Measurements from ENCODE around the gene NCSTN.

The NCSTN gene

DNA sequence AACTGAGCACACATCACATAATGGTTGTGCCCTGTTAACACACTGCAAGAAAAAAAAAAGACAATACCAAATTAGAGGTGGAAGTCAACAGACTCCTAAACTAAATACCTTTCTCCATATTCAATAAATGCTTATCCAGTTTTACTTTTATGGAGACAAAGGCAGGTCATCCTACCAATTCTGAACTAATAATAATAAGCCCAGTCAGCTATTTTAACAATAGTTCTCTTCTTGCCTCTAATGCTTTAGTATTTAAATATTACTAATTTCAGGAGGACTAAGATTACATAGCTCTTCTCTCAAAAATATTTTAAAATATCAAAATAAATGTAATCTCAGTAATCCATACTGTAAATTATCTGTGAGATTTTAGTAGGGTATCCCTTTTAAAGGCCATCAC, 10.7 kb upstream of the NCSTN start:
- DNase-seq (no peak), ATAC-seq (replicated peaks) (no peak)
- peaks cover 7 to 12% of the 10 kb centered on the region in 2 donors for H3K4me1 Mint-ChIP-seq (ENCODE audit: low read depth in 2 of 2)
- H3K9me3 Mint-ChIP-seq: no peaks in the 10 kb centered on the region
- H3K36me3 Mint-ChIP-seq (ENCODE audit: insufficient read depth): peaks cover 88% of the 10 kb centered on the region
- no peaks in the 10 kb centered on the region for H3K27me3 Mint-ChIP-seq
- H3K27ac Mint-ChIP-seq: no peak overlapping the region
- H3K4me3 Mint-ChIP-seq: no peak overlapping the region

DNA sequence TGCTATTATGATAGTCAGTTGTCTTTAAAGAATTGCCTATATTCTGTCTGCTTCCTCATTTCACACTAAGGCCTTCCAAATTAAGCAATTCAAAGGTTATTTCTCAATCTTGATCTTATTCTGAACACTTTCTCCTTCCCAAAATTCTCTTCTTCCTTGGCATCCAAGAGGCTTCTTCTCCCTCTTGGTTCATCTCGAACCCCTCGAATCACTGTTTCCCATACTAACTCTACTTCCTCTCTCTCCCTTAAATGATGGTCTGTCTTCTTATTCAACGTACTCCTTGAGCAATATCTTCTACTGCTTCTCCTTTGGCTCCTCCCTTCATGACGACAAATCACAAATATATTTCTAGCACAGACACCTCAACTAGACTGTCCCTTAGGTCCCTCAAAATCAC, 4.6 kb upstream of the NCSTN start:
- peaks cover 74% of the 10 kb centered on the region for H3K36me3 Mint-ChIP-seq (ENCODE audit: insufficient read depth)
- DNase-seq (no peak), ATAC-seq (replicated peaks) (no peak)
- no peaks in the 10 kb centered on the region for H3K9me3 Mint-ChIP-seq
- no peaks in the 10 kb centered on the region for H3K27me3 Mint-ChIP-seq
- H3K4me3 Mint-ChIP-seq: no peak overlapping the region
- peaks cover 18 to 35% of the 10 kb centered on the region in 2 donors for H3K4me1 Mint-ChIP-seq (ENCODE audit: low read depth in 2 of 2)
- H3K27ac Mint-ChIP-seq: no peak overlapping the region

DNA sequence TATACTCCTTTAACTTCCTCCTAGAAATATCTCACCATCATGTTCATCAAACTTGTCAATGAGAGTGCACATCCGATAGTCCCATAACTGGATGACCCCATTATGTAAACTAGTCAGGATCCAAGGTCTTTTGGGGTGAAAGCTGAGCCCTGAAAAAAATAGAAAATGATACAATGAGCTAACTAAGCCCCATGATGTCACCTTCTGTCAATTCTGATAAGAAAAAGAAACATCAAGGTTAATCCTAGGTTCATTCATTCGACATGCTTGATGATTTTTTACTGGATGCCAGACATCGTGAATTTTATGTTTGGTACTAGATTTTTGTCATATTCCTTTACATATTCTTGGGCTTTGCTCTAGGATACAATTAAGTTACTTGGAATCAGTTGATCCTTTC, 3.0 kb upstream of the NCSTN start:
- Mint-ChIP-seq H3K4me1 (ENCODE audit: low read depth in 2 of 2) (peaks cover 21 to 40% of the 10 kb centered on the region in 2 donors), H3K27me3 (no peaks in the 10 kb centered on the region), H3K9me3 (no peaks in the 10 kb centered on the region), H3K36me3 (ENCODE audit: insufficient read depth) (peaks cover 68% of the 10 kb centered on the region), H3K4me3 (no peak overlapping the region), H3K27ac (peak overlapping the region in 1 of 2 donors; percentile 21)
- ATAC-seq (replicated peaks): no peak
- no peak for DNase-seq

DNA sequence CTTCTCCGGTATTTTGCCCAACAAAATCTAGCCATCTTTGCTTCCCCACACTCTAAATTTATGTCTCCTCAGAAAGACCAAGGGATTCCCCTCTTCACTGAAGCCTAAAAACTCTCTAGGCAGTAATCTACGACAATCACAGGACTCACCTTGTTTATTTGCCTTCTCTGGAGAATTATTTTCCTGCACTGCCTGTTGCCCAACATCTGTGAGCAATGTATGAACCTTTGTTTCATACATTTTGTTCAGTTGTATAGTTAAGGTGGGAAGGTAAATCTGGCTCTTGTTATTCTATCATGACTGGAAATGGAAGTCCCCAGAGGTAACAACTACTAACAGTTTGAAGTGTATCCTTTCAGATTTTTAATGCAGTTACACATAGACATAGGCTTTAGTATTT, 2.3 kb upstream of the NCSTN start:
- Mint-ChIP-seq H3K36me3 (ENCODE audit: insufficient read depth) (peaks cover 60% of the 10 kb centered on the region), H3K4me1 (ENCODE audit: low read depth in 2 of 2) (peaks cover 21 to 40% of the 10 kb centered on the region in 2 donors), H3K4me3 (peak overlapping the region in 1 of 2 donors; percentile 99), H3K9me3 (no peaks in the 10 kb centered on the region), H3K27me3 (no peaks in the 10 kb centered on the region), H3K27ac (peak overlapping the region; percentile 21 to 99)
- no peak for ATAC-seq (replicated peaks)
- DNase-seq: no peak

DNA sequence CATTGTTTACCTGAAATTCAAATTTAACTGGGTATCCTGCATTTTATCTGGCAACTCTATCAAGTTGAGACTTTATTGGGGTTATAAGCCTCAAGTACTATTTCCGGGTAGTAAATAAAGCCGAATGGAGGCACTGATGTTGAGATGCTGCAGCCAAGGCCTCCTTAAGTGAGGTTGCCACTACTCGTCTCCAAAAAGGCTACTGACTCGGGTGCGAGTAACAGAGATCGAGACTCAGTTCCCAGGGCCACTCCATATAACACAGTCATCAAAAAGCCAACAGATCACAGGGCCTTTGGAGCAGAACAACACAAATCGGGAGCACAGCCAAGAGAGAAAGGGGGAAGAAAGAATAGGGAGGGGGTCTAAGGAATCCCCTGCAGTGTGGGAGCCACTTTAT, 657 bp upstream of the NCSTN start:
- peaks cover 26 to 45% of the 10 kb centered on the region in 2 donors for H3K4me1 Mint-ChIP-seq (ENCODE audit: low read depth in 2 of 2)
- peak overlapping the region; percentile 94 to 99 for H3K4me3 Mint-ChIP-seq
- H3K27ac Mint-ChIP-seq: peak overlapping the region; percentile 98 to 99
- H3K9me3 Mint-ChIP-seq: no peaks in the 10 kb centered on the region
- ATAC-seq (replicated peaks): peak; percentile 8
- no peaks in the 10 kb centered on the region for H3K27me3 Mint-ChIP-seq
- H3K36me3 Mint-ChIP-seq (ENCODE audit: insufficient read depth): peaks cover 55% of the 10 kb centered on the region
- DNase-seq: peak in 1 of 3 experiments; percentile 17

DNA sequence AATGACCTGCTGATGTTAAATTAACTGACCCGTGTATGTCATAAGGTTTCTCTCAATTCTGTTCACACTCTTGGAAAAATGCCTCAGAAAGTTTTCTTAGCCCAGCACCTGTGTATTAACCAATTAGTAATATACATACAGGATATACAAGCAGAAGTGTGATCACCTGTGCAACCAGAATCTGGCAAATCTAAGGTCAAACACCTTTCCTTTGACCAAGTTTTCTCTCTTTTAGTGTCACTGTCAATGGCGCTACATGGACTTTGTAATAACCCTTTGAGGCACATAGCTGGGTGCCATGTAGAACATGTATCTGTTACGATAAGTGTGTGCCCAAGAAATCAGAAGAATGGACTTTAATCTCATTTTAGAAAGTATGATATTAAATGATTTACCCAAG, 1.1 kb downstream of the NCSTN start:
- DNase-seq: no peak
- peak overlapping the region; percentile 94 to 99 for H3K4me3 Mint-ChIP-seq
- H3K9me3 Mint-ChIP-seq: no peaks in the 10 kb centered on the region
- no peaks in the 10 kb centered on the region for H3K27me3 Mint-ChIP-seq
- H3K4me1 Mint-ChIP-seq (ENCODE audit: low read depth in 2 of 2): peaks cover 23 to 41% of the 10 kb centered on the region in 2 donors
- ATAC-seq (replicated peaks): no peak
- H3K36me3 Mint-ChIP-seq (ENCODE audit: insufficient read depth): peaks cover 46% of the 10 kb centered on the region
- H3K27ac Mint-ChIP-seq: peak overlapping the region; percentile 98 to 99

DNA sequence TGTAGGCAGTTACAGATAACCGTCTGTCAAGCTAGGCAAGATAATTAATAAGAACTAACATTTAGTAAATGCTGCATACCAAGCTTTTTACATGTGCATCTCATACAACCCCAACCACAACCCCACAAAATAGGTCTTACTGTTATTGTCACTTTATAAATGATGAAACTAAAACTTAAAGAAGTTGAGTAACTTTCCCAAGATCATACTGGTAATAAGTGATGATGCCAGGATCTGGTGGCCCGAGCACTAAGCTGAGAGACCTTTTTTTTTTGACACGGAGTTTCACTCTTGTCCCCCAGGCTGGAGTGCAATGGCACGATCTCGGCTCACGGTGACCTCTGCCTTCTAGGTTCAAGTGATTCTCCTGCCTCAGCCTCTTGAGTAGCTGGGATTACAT, 1.8 kb downstream of the NCSTN start:
- no peaks in the 10 kb centered on the region for H3K9me3 Mint-ChIP-seq
- DNase-seq (no peak), ATAC-seq (replicated peaks) (no peak)
- H3K4me1 Mint-ChIP-seq (ENCODE audit: low read depth in 2 of 2): peaks cover 23 to 46% of the 10 kb centered on the region in 2 donors
- H3K4me3 Mint-ChIP-seq: peak overlapping the region; percentile 94 to 99
- no peaks in the 10 kb centered on the region for H3K27me3 Mint-ChIP-seq
- peak overlapping the region in 1 of 2 donors; percentile 99 for H3K27ac Mint-ChIP-seq
- H3K36me3 Mint-ChIP-seq (ENCODE audit: insufficient read depth): peaks cover 47% of the 10 kb centered on the region

DNA sequence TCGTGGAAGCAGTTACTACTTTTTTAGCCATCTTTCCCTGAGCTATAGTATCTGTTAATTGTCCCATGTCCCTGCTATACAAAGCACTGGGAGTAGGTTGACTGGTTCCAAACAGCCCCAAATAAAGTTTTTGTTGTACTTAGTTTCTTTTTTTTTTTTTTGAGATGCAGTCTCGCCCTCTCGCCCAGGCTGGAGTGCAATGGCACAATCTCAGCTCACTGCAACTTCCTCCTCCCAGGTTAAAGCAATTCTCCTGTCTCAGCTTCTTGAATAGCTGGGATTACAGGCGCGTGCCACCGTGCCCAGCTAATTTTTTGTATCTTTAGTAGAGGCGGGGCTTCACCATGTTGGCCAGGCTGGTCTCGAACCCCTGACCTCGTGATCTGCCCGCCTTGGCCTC, 3.3 kb downstream of the NCSTN start:
- H3K36me3 Mint-ChIP-seq (ENCODE audit: insufficient read depth): peaks cover 59% of the 10 kb centered on the region
- H3K4me3 Mint-ChIP-seq: no peak overlapping the region
- H3K27ac Mint-ChIP-seq: no peak overlapping the region
- ATAC-seq (replicated peaks): no peak
- no peaks in the 10 kb centered on the region for H3K9me3 Mint-ChIP-seq
- no peak for DNase-seq
- no peaks in the 10 kb centered on the region for H3K27me3 Mint-ChIP-seq
- peaks cover 16 to 37% of the 10 kb centered on the region in 2 donors for H3K4me1 Mint-ChIP-seq (ENCODE audit: low read depth in 2 of 2)

DNA sequence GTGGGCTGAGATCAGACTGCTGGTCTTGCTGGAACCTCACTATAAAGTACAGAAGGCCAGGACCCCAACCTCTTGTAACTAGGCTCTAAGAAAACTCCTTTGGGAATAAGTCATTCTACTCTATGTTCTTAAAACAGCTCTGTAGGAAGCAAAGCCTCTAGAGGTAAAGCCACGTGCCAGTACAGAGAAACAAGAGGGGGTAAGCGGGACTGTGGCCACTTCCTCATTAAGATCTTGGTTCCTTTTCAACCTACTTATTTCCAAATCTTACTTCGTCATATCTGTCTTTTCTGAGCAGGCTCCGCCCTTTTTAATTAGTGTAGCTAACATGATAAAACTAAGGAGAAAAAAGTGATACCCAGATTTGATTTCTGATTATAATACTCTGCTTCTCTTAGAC, 3.8 kb downstream of the NCSTN start:
- DNase-seq (no peak), ATAC-seq (replicated peaks) (no peak)
- Mint-ChIP-seq H3K27ac (no peak overlapping the region), H3K4me3 (no peak overlapping the region), H3K27me3 (no peaks in the 10 kb centered on the region), H3K9me3 (no peaks in the 10 kb centered on the region), H3K4me1 (ENCODE audit: low read depth in 2 of 2) (peaks cover 16 to 37% of the 10 kb centered on the region in 2 donors), H3K36me3 (ENCODE audit: insufficient read depth) (peaks cover 60% of the 10 kb centered on the region)

DNA sequence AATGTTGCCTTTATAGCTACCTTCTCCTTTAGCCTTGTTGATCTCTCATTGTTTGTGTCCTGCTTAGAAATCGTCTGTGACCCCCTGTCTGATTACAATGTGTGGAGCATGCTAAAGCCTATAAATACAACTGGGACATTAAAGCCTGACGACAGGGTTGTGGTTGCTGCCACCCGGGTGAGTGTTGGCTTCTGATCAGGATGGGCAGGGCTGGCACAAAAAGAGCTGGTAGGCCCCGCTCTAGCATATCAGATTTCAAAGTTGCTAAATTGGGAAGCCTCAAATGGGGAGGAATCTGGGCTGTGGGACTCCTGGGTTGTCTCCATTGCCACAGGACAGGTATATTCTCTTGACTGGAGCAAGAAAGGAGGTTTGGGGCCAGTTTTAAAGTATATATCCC, 8.4 kb downstream of the NCSTN start:
- DNase-seq (no peak), ATAC-seq (replicated peaks) (no peak)
- Mint-ChIP-seq H3K4me3 (no peak overlapping the region), H3K36me3 (ENCODE audit: insufficient read depth) (peaks cover 59% of the 10 kb centered on the region), H3K4me1 (ENCODE audit: low read depth in 2 of 2) (peaks cover 5 to 21% of the 10 kb centered on the region in 2 donors), H3K27ac (no peak overlapping the region), H3K9me3 (no peaks in the 10 kb centered on the region), H3K27me3 (no peaks in the 10 kb centered on the region)

DNA sequence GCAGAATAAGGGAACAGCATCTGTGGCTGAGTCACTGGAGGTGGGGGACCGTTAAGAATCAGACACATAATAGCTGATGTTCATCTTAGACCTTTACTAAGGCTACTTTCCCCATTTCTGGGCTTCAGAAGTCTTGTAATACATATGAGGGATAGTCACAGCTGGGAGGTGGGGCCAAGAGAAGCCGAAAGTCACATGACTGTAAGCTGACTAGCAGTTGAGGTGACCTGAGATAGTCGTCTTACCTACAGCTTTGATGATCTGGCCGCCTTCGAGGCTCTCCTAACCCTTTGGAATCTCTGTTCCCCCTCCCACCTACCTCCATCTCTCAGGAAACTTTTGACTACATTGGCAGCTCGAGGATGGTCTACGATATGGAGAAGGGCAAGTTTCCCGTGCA, 9.4 kb downstream of the NCSTN start:
- ATAC-seq (replicated peaks): no peak

DNA sequence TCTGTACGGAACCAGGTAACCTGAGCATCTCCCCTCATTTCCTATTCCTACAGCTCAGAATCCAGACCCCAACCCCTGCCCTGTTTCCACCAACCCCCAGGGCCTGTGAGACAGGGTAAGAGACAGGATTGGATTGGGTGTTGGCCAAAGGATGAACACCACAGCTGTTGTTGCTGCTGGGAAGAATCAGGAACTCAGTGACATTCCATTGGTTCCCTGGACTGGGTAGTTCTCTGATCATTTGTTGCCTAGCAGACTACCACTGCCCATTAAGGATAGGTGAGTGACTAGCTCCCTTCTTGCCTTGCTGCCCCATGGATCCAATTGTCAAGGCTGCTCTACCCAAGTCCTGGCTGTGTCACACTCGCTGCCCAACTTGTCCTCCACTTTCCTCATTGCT, 10.0 kb downstream of the NCSTN start:
- Mint-ChIP-seq H3K36me3 (ENCODE audit: insufficient read depth) (peaks cover 59% of the 10 kb centered on the region), H3K4me3 (no peak overlapping the region)

More for the DNA sequence above, 9.4 kb downstream of the NCSTN start:
- Mint-ChIP-seq H3K27ac (no peak overlapping the region), H3K36me3 (ENCODE audit: insufficient read depth) (peaks cover 64% of the 10 kb centered on the region), H3K9me3 (no peaks in the 10 kb centered on the region), H3K27me3 (no peaks in the 10 kb centered on the region), H3K4me3 (no peak overlapping the region), H3K4me1 (ENCODE audit: low read depth in 2 of 2) (peaks cover 0 to 17% of the 10 kb centered on the region in 2 donors)
- DNase-seq: no peak

DNA sequence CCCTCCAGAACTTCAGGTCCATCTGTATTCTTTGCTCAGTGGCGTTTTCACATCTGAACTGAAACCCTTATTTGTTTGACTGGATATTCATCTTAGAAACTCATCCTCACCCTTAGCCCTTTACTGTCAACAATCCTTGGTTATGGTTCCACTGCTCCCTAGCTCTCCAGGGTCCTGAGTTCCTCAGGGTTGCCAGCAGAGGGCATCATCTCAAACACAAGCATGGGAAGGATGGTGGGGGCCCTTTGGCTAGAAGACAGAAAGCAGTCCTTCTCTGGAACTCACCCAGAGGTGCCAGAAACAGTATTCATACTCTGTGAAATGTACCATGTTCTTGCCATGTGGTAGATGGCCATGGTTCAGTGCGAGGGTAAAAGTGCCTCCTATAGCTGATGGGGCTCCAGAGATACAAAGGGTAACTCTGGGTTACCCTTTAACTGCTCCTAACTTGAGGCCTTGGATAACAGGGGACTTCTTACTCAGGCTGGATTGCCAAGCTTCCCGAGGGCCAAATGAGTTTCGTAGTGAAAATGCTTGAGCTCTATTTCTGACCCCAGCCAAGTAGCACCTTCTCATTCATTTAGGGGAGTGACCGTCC, 11.3 kb downstream of the NCSTN start:
- DNase-seq: peak in 1 of 3 experiments; percentile 6
- no peak overlapping the region for H3K4me3 Mint-ChIP-seq
- no peak for ATAC-seq (replicated peaks)
- H3K27ac Mint-ChIP-seq: peak overlapping the region in 1 of 2 donors; percentile 16
- no peaks in the 10 kb centered on the region for H3K9me3 Mint-ChIP-seq
- no peaks in the 10 kb centered on the region for H3K27me3 Mint-ChIP-seq
- peaks cover 64% of the 10 kb centered on the region for H3K36me3 Mint-ChIP-seq (ENCODE audit: insufficient read depth)
- H3K4me1 Mint-ChIP-seq (ENCODE audit: low read depth in 2 of 2): peaks cover 0 to 9% of the 10 kb centered on the region in 2 donors

More for the DNA sequence above, 10.0 kb downstream of the NCSTN start:
- H3K27ac Mint-ChIP-seq: no peak overlapping the region
- ATAC-seq (replicated peaks) (no peak), DNase-seq (no peak)
- H3K9me3 Mint-ChIP-seq: no peaks in the 10 kb centered on the region
- no peaks in the 10 kb centered on the region for H3K27me3 Mint-ChIP-seq
- peaks cover 0 to 12% of the 10 kb centered on the region in 2 donors for H3K4me1 Mint-ChIP-seq (ENCODE audit: low read depth in 2 of 2)

DNA sequence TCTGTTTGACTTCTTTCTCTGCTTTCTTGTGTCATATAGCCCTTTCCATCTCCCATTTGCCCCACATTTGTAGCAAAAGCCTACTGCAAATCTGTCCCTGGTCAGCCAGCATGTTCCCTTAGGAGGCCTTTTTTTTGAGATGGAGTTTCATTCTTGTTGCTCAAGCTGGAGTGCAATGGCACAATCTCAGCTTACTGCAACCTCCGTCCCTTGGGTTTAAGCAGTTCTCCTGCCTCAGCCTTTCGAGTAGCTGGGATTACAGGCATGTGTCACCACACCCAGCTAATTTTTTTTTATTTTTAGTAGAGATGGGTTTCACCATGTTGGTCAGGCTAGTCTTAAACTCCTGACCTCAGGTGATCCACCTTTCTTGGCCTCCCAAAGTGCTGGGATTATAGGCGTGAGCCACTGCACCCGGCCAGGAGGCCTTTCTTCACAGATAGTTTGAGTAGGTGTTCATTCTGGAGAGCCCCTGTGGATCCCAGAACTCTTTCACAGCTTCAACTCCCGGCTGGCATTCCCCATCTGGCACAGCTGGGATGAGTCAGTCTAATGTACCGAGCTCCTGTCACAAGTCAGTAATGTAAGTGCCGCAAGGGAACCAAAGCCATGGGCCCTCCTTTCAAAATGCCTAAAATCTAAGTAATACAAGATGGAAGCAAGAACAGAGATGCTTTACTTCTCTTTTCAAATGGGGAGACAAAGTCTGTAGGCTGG, 14.3 kb downstream of the NCSTN start:
- ATAC-seq (replicated peaks) (no peak), DNase-seq (no peak)
- H3K27me3 Mint-ChIP-seq: no peaks in the 10 kb centered on the region
- no peaks in the 10 kb centered on the region for H3K9me3 Mint-ChIP-seq
- H3K27ac Mint-ChIP-seq: no peak overlapping the region
- peaks cover 46% of the 10 kb centered on the region for H3K36me3 Mint-ChIP-seq (ENCODE audit: insufficient read depth)
- no peak overlapping the region for H3K4me3 Mint-ChIP-seq
- peaks cover 0 to 5% of the 10 kb centered on the region in 2 donors for H3K4me1 Mint-ChIP-seq (ENCODE audit: low read depth in 2 of 2)
